Measurements from ENCODE around the gene AIPL1.

Gene AIPL1

GRCh38 chr17:6448473-6448872 lies 13.6 kb upstream of the AIPL1 start:
- no peak for DNase-seq

GRCh38 chr17:6446516-6447100 lies 11.7 kb upstream of the AIPL1 start:
- DNase-seq: no peak

GRCh38 chr17:6444571-6445335 lies 9.8 kb upstream of the AIPL1 start:
- DNase-seq: no peak

DNA sequence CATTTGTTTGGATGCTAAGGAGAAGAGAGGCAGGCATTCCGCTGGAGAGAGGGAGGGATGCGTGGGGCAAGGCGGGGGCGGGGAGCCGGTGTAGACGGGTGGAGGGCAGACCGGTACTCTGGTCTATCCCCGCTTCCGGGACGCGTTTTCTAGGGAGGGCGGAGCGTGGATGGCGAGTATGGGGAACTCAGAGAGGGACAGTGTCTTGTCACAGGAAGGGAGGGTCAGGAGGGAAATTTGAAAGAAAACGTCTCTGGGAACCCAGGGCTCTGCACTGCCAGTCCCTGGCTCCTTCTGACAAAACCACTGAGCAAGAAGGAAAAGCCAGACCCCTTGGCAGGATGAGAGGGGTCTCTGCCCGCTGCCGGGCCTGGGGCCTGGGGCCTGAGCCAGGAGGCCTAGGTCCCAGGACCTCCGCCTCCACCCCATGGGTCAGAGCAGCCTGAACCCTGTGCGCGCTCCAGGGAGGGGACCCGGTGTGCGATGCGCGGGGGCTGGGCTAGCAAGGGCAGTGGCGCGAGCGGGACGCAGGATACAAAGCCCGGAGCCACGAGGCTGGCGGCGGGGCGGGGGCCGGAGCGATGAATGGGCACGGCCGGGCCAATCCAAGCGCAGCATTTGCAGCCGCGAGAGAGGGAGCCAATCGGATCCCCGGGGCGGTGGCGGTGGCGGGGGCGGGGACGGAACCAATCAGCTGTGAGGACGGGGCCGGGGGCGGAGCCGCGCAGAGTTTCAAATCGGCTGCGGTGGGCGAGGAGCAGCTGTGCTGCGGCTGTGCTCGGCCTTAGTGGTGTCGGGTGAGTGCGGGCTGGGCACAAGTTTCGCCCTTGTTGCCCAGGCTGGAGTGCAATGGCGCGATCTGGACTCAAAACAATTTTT lies 9.0 kb upstream of the AIPL1 start, which contains the start of gene PIMREG:
Gene PIMREG, plus strand, starts transcription at position 764 of the 879 bp plus-strand sequence. CDS start 656 bp downstream, outside the sequence.
- DNase-seq: peak; percentile 94

- DNase-seq: no peak
These were observed 7.9 kb upstream of the AIPL1 start for GRCh38 chr17:6442775-6443174.

DNA sequence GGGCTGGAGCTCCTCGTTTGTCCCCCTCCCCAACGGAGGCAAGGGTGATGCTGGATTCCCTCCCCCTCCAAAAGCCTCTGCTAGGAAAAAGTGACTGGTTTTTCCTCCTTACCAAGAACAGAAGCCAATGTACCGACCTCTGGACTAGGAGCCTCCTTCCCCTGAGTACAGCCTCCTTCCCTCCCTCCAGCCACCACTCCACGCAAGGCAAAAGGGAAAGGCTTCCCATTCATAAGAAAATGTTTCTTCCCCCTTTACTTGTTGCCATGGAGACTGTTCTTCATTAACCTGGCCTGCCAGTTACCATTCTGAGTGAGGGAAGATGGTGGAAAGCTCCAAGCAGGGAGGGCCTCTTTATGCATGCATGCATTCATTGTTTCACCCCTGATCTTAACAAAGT lies 5.0 kb upstream of the AIPL1 start:
- DNase-seq: no peak

DNA sequence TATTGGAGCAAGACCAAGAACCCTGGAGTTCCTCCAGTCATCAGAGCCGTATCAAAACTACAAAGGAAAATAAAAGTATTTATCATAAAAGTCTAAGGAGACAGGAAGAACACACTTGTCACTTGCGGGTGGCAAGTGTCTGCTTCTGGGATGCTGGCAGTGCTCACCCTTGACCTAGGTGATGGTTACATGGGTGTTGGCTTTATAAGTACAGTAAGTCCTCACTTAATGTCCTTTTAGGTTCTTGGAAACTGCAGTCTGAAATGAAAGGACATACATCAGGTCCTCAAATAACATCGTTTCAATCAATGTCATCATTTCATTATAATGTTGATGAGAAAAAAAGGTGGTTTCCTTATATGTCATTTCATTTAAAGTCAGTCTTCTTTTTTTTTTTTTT lies 3.0 kb upstream of the AIPL1 start:
- DNase-seq: no peak

GRCh38 chr17:6437466-6437865 lies 2.5 kb upstream of the AIPL1 start:
- no peak for DNase-seq

DNA sequence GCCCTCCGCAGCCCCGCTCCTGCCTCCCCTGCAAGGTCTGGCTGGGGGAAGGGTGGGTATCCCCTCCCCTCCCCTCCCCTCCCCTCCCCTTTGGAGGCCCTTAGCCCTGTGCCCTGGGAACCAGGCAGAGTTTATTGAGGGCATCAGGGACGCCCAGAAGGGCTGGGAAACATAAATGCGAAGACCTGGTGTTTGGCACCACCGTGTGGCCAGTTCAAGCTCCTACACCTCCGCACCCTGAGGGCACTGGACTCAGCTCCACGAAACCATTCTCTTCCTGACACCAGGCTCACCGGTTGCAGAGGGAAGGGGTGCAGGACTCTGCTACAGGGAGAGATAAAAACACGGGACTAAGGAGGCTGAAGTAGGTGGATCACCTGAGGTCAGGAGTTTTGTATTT lies 1.0 kb upstream of the AIPL1 start:
- DNase-seq: peak; percentile 50

DNA sequence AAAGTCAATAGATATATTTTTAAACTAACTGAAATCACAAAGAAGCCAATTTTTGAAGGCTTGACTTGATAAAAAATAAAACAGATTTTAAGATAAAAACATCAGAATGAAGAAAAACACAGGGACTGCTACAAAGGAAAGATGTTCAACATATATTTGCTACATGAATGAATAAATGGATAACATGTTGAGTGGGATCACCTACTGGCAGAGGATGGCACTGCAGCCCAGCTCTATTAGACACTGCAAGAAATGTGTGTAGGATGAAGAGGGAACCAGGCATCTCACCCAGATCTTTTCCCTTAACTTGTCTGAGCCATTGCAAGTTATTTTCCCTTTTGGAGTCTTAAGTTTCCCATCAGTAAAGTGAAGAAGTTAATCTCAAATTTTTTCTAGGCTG lies 4.2 kb downstream of the AIPL1 start:
- no peak for DNase-seq

GRCh38 chr17:6429266-6429665 lies 5.7 kb downstream of the AIPL1 start:
- DNase-seq: no peak

- no peak for DNase-seq
These were observed 6.5 kb downstream of the AIPL1 start for GRCh38 chr17:6428207-6428965.

- DNase-seq: peak; percentile 34
These were observed 7.6 kb downstream of the AIPL1 start for GRCh38 chr17:6427279-6427781.

- no peak for DNase-seq
These were observed 8.4 kb downstream of the AIPL1 start for GRCh38 chr17:6426356-6427101.

- no peak for DNase-seq
These were observed 9.5 kb downstream of the AIPL1 start for GRCh38 chr17:6425407-6425806.

- DNase-seq: no peak
These were observed 11.0 kb downstream of the AIPL1 start for GRCh38 chr17:6423931-6424330.

DNA sequence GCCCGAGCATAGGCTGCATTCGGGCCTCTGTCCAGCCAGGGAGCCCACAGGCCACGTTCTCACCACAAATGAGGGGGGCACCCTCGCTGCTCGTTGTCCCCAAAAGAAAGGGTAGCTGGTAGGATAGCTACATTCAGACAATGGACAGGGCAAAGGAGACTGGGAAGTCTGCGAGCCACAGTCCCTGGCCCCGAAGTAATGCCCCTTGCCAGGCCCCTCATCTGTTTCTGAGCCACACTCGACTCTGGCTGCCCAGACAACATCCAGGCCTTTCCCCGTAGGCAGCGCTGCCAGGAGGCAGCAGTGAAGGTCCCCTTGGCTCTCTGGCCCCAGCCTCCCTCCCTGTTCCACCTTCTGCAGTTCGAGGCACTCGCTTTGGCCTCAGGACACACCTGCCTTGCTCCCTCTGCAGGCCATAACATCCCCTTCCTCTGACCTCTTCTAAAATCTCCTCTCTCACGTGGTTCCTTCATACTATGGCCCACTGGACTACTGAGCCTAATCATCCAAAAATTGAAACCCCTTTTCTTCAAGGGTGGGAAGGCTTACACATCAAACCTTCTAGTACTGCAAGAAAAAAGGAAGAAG lies 12.2 kb downstream of the AIPL1 start:
- no peak for DNase-seq

GRCh38 chr17:6421700-6422604 lies 13.0 kb downstream of the AIPL1 start:
- peak; percentile 66 for DNase-seq

DNA sequence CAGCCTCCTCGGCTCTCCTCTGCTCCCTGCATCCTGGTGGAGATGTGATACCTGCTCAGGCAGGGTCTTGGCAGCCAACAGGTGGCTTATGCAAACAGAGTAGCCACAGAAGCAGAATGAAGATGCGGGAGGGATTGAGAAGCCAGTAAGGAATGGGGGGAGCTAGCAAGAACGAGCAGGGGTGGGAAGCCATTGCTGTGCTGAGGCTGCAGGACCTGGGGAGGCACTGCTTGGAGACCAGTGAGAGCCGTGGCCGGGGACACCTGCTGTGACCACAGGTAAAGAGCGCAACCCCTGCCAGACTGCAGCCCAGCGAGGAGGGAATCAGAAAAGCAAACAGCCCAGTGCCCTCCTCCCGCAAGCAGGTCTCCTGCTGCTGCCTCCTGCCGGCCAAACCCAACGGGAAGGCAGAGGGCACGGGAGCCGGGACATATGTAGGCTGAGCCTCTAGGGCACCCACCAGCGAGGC lies 14.7 kb downstream of the AIPL1 start:
- DNase-seq: no peak

GRCh38 chr17:6415616-6416015 lies 19.3 kb downstream of the AIPL1 start:
- no peak for DNase-seq

All from fibroblast of skin of abdomen (primary cell).